Measurements from ENCODE around the gene PTTG1IP. TPM values are rescaled to one million over a fixed set of nuclear protein-coding genes. Genes with fewer than 3 reads are reported as not detected.
"Not testable (repeated sequence)": the region's sequence is repeated elsewhere in the genome, so short reads cannot be mapped to it uniquely, and the experiment has no call there.

The PTTG1IP gene
- total RNA-seq, 4 donors from 2014 or later = 83.1 to 132 (median 114) TPM

DNA sequence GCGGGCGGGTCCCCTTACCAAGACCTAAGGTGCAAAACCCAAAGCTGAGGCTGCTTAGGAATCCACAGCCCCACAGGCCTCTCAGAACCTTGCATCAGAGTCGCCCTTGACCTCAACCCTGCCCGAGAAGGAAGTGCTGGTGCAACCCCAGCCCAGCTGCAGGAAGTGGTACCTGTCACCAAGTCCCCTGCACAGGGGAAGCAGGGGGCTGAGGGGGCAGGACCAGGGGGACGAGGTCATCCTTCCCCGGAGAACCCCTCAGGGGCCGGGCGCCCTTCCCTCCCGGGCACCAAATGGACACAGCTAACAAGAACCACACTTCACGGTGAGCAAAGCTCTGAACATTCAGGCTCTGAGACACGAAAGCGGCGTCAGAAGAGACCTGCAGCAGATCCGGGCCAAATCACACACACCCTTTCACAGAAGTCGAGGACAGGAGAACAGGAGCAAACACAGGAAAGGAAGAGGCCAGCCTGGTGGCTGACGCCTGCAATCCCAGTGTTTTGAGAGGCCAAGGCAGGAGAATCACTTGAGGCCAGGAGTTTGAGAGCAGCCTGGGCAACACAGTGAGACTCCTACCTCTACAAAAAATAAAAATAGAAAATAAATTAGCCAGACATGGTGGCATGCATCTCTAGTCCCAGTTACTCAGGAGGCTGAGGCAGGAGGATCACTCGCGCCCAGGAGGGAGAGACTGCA lies 40.8 kb upstream of the PTTG1IP start:
- WGBS, 2 donors = 51 to 71% methylated on average over 8 to 10 of the region's 18 CpGs
- no peak for TF ChIP-seq POLR2A (IDR thresholded peaks at IDR 0.05)
- TF ChIP-seq, protein P1, sequence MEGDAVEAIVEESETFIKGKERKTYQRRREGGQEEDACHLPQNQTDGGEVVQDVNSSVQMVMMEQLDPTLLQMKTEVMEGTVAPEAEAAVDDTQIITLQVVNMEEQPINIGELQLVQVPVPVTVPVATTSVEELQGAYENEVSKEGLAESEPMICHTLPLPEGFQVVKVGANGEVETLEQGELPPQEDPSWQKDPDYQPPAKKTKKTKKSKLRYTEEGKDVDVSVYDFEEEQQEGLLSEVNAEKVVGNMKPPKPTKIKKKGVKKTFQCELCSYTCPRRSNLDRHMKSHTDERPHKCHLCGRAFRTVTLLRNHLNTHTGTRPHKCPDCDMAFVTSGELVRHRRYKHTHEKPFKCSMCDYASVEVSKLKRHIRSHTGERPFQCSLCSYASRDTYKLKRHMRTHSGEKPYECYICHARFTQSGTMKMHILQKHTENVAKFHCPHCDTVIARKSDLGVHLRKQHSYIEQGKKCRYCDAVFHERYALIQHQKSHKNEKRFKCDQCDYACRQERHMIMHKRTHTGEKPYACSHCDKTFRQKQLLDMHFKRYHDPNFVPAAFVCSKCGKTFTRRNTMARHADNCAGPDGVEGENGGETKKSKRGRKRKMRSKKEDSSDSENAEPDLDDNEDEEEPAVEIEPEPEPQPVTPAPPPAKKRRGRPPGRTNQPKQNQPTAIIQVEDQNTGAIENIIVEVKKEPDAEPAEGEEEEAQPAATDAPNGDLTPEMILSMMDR (IDR thresholded peaks at IDR 0.05) = no peak
- intact Hi-C loops (cut with DNase I) = no loop called here
- H3K4me3 ChIP-seq = peak overlapping the region in 1 of 4 donors; percentile 8
- no peaks in the 10 kb centered on the region for H3K36me3 ChIP-seq
- peak overlapping the region in 2 of 4 donors; percentile 50 to 70 for H3K27ac ChIP-seq
- H3K9me3 ChIP-seq = no peaks in the 10 kb centered on the region
- peaks cover 0 to 16% (median 0%) of the 10 kb centered on the region in 4 donors for H3K27me3 ChIP-seq
- DNase-seq = no peak
- peaks cover 23 to 81% (median 38%) of the 10 kb centered on the region in 3 donors for H3K4me1 ChIP-seq

DNA sequence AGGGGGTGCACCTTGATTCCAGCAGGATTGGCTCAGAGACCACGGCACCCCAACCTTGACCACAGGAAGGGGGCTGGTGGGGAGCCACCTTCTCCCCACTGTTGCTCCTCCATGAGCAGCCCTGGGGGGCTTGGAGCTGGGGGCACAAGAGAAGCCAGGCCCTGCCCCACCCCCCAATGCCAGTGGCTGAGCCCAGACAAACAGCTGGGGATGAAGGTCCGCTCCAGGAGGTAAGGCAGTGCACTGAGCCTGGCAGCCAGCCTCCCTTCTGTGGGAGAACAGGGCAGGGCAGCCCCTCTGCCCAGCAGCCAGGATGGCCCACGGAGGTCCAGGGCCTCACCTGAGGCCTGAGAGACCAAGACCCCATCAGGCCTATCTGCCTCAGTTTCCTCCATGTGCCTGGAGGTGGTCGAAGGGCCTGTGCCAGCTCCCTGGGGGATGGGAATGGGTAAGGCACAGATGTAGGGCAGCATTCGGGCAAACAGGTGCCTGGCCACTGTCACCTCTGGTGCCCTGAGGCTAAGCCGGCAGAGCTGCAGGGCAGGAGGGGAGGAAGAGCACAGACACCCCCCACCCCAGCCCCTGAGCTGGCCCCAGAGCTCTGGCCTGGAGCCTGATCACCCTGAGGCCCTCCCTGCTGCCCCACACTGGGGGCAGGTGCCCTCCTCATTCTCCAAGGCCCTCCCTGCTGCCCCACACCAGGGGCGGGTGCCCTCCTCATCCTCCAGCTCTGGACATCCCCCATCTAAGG lies 40.1 kb upstream of the PTTG1IP start:
- peak overlapping the region in 2 of 4 donors; percentile 38 to 70 for H3K27ac ChIP-seq
- no CpG with 5 or more reads among the region's 7 CpGs for WGBS, 2 donors
- H3K4me1 ChIP-seq = peaks cover 28 to 86% (median 40%) of the 10 kb centered on the region in 3 donors
- no peak for DNase-seq
- intact Hi-C loops (cut with DNase I) = no loop called here
- no peaks in the 10 kb centered on the region for H3K36me3 ChIP-seq
- TF ChIP-seq, protein P1 (IDR thresholded peaks at IDR 0.05) = no peak
- TF ChIP-seq POLR2A (IDR thresholded peaks at IDR 0.05) = no peak
- peak overlapping the region in 1 of 4 donors; percentile 8 for H3K4me3 ChIP-seq
- no peaks in the 10 kb centered on the region for H3K9me3 ChIP-seq
- peaks cover 0 to 20% (median 0%) of the 10 kb centered on the region in 4 donors for H3K27me3 ChIP-seq

DNA sequence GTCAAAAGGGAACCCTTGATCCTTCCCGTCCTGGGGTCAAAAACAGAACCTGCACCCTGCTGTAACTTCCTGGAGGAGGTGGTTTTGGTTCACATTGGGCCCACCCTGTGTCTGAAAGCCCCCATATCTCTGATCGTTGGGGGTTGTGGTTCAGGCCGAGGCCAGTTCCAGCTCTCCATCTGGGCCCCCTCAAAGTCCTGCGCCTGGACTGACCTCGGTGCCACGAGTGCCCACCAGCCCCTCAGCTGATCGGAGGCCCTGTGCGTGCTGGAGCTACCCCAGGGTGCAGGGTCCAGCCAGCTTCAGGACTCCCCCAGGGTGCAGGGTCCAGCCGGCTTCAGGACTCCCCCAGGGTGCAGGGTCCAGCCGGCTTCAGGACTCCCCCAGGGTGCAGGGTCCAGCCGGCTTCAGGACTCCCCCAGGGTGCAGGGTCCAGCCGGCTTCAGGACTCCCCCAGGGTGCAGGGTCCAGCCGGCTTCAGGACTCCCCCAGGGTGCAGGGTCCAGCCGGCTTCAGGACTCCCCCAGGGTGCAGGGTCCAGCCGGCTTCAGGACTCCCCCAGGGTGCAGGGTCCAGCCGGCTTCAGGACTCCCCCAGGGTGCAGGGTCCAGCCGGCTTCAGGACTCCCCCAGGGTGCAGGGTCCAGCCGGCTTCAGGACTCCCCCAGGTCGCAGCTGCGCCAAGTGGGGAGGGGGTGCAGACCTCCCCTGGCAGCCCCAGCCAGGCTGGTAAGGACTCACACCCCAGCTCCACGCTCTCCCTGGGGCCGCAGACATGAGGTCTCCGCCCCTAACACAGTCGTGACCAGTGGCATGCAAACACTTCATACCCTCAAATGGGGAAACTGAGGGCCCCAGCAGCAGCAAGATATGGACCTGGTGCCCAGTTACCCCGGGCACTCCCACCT lies 39.3 kb upstream of the PTTG1IP start:
- H3K4me3 ChIP-seq; intact Hi-C loops (cut with DNase I); DNase-seq; H3K36me3 ChIP-seq; H3K9me3 ChIP-seq: not testable (repeated sequence)
- H3K4me1 ChIP-seq = peaks cover 30 to 87% (median 44%) of the 10 kb centered on the region in 3 donors
- peak overlapping the region; percentile 40 to 77 (median 61) for H3K27ac ChIP-seq
- H3K27me3 ChIP-seq = peaks cover 0 to 18% (median 0%) of the 10 kb centered on the region in 4 donors
- 41 to 90% methylated on average over 2 to 3 of the region's 25 CpGs for WGBS, 2 donors

DNA sequence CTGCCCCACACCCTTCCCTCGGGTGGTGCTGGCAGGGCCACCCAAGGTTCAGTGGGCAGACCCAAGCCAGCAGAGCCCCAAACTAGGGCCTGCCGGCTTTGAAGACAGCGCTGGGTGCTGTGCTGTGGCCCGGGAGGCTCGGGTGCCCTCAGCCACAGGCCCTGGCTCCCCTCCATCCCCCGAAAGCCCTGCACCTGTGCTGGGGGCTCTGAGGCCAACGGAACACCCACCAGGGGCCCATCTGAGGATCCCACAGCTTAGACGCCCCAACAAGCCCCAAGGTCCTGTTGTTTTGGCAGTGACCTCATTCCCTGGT lies 38.6 kb upstream of the PTTG1IP start:
- DNase-seq = no peak
- H3K36me3 ChIP-seq = no peaks in the 10 kb centered on the region
- peaks cover 30 to 86% (median 42%) of the 10 kb centered on the region in 3 donors for H3K4me1 ChIP-seq
- no peaks in the 10 kb centered on the region for H3K9me3 ChIP-seq
- TF ChIP-seq, protein P1 (IDR thresholded peaks at IDR 0.05) = no peak
- WGBS, 2 donors = 40 to 53% methylated on average over 1 to 3 of the region's 8 CpGs
- intact Hi-C loops (cut with DNase I) = no loop called here
- H3K27me3 ChIP-seq = peaks cover 0 to 18% (median 0%) of the 10 kb centered on the region in 4 donors
- H3K27ac ChIP-seq = peak overlapping the region; percentile 40 to 77 (median 61)
- peak overlapping the region in 1 of 4 donors; percentile 21 for H3K4me3 ChIP-seq

DNA sequence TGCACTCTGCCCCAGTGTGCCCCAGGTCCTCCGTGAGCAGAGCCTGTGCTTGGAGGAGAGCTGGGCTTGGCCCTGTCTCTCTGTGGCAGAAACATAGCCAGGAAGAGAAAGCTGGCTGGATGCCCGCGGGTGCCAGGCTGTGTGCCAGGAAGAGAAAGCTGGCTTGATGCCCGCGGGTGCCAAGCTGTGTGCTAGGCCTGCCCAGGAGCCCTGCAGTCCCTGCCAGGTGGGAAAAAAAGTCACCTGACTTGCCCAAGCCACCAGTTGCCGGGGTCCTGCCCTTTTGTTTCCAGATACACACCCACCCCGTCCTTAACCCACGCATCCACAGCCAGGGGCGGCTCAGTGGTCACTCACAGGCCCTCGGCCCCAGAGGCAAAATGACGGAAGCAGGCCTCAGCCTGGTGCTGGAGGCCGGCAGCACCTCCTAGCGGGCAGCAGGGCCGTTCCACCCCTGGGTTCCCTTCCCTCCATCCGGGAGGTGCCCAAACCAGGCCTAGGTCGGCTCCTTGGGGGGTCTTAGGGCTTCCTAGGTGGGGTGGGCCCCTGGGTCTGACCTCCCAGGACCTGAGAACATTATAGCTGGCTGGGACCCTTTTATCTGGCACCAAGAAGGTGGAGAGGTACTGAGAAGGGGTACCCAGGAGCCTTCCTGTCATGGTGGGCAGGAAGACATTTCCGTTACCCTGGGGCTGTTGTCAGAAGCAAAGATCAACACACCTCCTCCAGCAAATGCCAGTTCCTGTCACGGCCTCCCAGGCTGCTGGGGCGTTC lies 38.1 kb upstream of the PTTG1IP start:
- H3K4me3 ChIP-seq = peak overlapping the region in 1 of 4 donors; percentile 27
- TF ChIP-seq, protein P1 (IDR thresholded peaks at IDR 0.05) = peak in 5 of 6 experiments; percentile 38 to 74 (median 60)
- no peak for TF ChIP-seq POLR2A (IDR thresholded peaks at IDR 0.05)
- no peaks in the 10 kb centered on the region for H3K9me3 ChIP-seq
- intact Hi-C loops (cut with DNase I) = no loop called here
- no peaks in the 10 kb centered on the region for H3K36me3 ChIP-seq
- 13 to 24% methylated on average over 3 to 10 of the region's 19 CpGs for WGBS, 2 donors
- DNase-seq = no peak
- H3K4me1 ChIP-seq = peaks cover 30 to 81% (median 39%) of the 10 kb centered on the region in 3 donors
- H3K27ac ChIP-seq = peak overlapping the region; percentile 40 to 77 (median 61)
- H3K27me3 ChIP-seq = peaks cover 0 to 24% (median 0%) of the 10 kb centered on the region in 4 donors
